Spleen (tissue), 11 donors: ENCODE results near the gene RHBDL1. TPM values are rescaled to one million over a fixed set of nuclear protein-coding genes. Genes with fewer than 3 reads are reported as not detected.

Experiments
- DNase-seq: peaks from one replicate; pipeline ENCODE4 v3.0.0-alpha.2; 2020
- H3K27ac ChIP-seq, 8 donors: fragments of 200-600 bp; sonication (generic) in 7 of 8; 1 replicate in 4 of 8; 2 replicates in 4 of 8; pipeline versions ENCODE4 v1.5.0 to v1.8.0; 2016 to 2021; ENCODE audit warnings: inconsistent platforms in 4 of 8, mild to moderate bottlenecking in 4 of 8, moderate library complexity in 1 of 8
- H3K27me3 ChIP-seq, 7 donors: fragments of 200-600 bp; sonication (generic) in 6 of 7; replicated peaks in 1 of 7; 1 replicate in 4 of 7; 2 replicates in 3 of 7; pipeline versions ENCODE4 v1.5.0 to v1.8.0; 2016 to 2021; ENCODE audit warnings: inconsistent platforms in 3 of 7, mild to moderate bottlenecking in 1 of 7
- H3K36me3 ChIP-seq, 6 donors: fragments of 200-600 bp; sonication (generic) in 5 of 6; 1 replicate in 4 of 6; 2 replicates in 2 of 6; pipeline versions ENCODE4 v1.5.0 to v1.8.0; 2016 to 2021; ENCODE audit warnings: inconsistent platforms in 2 of 6
- H3K4me1 ChIP-seq, 6 donors: fragments of 200-600 bp; sonication (generic) in 5 of 6; 1 replicate in 3 of 6; 2 replicates in 3 of 6; pipeline versions ENCODE4 v1.5.0 to v1.8.0; 2016 to 2021; ENCODE audit warnings: inconsistent platforms in 3 of 6
- H3K4me3 ChIP-seq, 8 donors: fragments of 200-600 bp; sonication (generic) in 7 of 8; 1 replicate in 4 of 8; 2 replicates in 4 of 8; pipeline versions ENCODE4 v1.5.0 to v1.8.0; 2016 to 2021; ENCODE audit warnings: inconsistent platforms in 4 of 8, mild to moderate bottlenecking in 4 of 8, moderate library complexity in 2 of 8
- H3K9me3 ChIP-seq, 8 donors: fragments of 200-600 bp; sonication (generic) in 7 of 8; 1 replicate in 4 of 8; 2 replicates in 4 of 8; pipeline versions ENCODE4 v1.5.0 to v1.8.0; 2016 to 2021; ENCODE audit warnings: inconsistent platforms in 4 of 8
- POLR2A ChIP-seq, 3 donors: fragments of 450-650 bp; IDR thresholded peaks; one replicate each; pipeline ENCODE4 v1.5.1; 2017; ENCODE audit warnings: antibody characterized with exemption in 3 of 3, mild to moderate bottlenecking in 1 of 3
- POLR2AphosphoS5 ChIP-seq, 3 donors: sonication (generic); formaldehyde crosslinking; IDR thresholded peaks; one replicate each; pipeline ENCODE4 v1.5.1; 2017; ENCODE audit warnings: antibody characterized with exemption in 3 of 3
- whole genome bisulfite sequencing, 5 donors: extraction: QIAGEN DNeasy Blood & Tissue Kit in 3 of 5; methylation state at CpG; one replicate each; pipeline versions ENCODE4 v1.1.5 to v1.1.7; 2013 to 2018; 5-methylcytosine and 5-hydroxymethylcytosine counted together
- intact Hi-C: fragments of 100-400 bp; cut with DNase I; formaldehyde crosslinking; loops from one replicate; pipeline ENCODE4 v1.15.0; 2023; ENCODE audit warnings: low total_unique reads
- polyA plus RNA-seq, 3 donors: library from polyadenylated mRNA; stranded (reverse); fragments of 200-250 nt; gene quantifications; one replicate each; pipeline ENCODE4 v1.2.1, GENCODE V29; 2013
- total RNA-seq, 7 donors: library from RNA; depleted of rRNA in 3 of 7; stranded (reverse); fragments of >200 nt in 3 of 7; fragmentation: NEBNext Ultra II Directional in 4 of 7; extraction: Animal tissue kit (Norgen Biotek cat#: 25700) in 4 of 7; gene quantifications; one replicate each; pipeline versions ENCODE4 v1.1.0 to v1.2.1, GENCODE V29; 2016 to 2021
- TF ChIP-seq, protein P1 (sequence below), 11 experiments: fragments of 200-600 bp in 7 of 11; fragments of 450-650 bp in 4 of 11; sonication (generic) in 4 of 11; IDR thresholded peaks in 8 of 11; conservative IDR thresholded peaks in 3 of 11; 1 replicate in 7 of 11; 2 replicates in 4 of 11; pipeline versions ENCODE4 v1.4.0 to v1.8.0; 2016 to 2021; ENCODE audit warnings: antibody characterized with exemption in 11 of 11, inconsistent platforms in 4 of 11, mild to moderate bottlenecking in 1 of 11
- donor health status: healthy with polysubstance abuse.
- donor health status: DM: no; HTN: no; CAD: no; lungs with moderate emphysema.
- donor health status: DM: no; HTN: no; CAD: no.
- donor health status: Bipolar disorder and iron deficiency.
- donor health status: healthy.
- donor health status: DM: no; HTN: no; CAD: no.
- donor health status: DM: yes; HTN: yes; CAD: no.

RHBDL1 gene
- total and polyA plus RNA-seq, 10 donors: 0.37 to 2.0 (median 0.65) TPM

DNA sequence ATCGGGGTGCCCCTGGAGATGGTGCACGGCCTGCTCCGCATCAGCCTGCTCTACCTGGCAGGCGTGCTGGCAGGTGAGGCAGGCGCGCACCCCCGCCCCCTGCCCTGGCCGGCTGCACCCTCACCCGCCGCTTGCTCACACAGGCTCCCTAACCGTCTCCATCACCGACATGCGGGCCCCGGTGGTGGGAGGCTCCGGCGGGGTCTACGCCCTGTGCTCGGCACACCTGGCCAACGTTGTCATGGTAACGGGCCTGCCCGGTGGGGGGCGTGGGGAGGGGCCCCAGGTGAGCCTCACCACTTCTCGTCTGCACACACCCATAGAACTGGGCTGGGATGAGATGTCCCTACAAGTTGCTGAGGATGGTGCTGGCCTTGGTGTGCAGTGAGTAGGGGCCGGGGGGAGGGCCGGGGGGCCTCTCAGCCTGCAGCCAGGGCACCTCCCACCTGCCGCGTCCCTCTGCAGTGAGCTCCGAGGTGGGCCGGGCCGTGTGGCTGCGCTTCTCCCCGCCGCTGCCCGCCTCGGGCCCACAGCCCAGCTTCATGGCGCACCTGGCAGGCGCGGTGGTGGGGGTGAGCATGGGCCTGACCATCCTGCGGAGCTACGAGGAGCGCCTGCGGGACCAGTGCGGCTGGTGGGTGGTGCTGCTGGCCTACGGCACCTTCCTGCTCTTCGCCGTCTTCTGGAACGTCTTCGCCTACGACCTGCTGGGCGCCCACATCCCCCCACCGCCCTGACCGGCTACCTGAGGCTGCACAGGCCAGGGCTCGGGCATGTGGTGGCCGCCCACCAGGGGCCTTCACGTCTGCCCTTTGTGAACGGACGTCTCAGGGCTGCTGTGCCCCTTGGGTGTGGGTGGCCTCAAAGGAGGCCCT, 2.1 kb downstream of the RHBDL1 start:
- Histone ChIP-seq H3K9me3 (no peaks in the 10 kb centered on the region), H3K27me3 (peaks cover 0 to 39% (median 15%) of the 10 kb centered on the region in 7 donors), H3K4me3 (no peak overlapping the region), H3K4me1 (peaks cover 28 to 79% (median 59%) of the 10 kb centered on the region in 6 donors), H3K36me3 (peaks cover 0 to 36% (median 25%) of the 10 kb centered on the region in 6 donors), H3K27ac (no peak overlapping the region)
- DNase-seq: no peak
- TF ChIP-seq POLR2AphosphoS5 (IDR thresholded peaks at IDR 0.05) (no peak), POLR2A (IDR thresholded peaks at IDR 0.05) (no peak)
- TF ChIP-seq, protein P1, sequence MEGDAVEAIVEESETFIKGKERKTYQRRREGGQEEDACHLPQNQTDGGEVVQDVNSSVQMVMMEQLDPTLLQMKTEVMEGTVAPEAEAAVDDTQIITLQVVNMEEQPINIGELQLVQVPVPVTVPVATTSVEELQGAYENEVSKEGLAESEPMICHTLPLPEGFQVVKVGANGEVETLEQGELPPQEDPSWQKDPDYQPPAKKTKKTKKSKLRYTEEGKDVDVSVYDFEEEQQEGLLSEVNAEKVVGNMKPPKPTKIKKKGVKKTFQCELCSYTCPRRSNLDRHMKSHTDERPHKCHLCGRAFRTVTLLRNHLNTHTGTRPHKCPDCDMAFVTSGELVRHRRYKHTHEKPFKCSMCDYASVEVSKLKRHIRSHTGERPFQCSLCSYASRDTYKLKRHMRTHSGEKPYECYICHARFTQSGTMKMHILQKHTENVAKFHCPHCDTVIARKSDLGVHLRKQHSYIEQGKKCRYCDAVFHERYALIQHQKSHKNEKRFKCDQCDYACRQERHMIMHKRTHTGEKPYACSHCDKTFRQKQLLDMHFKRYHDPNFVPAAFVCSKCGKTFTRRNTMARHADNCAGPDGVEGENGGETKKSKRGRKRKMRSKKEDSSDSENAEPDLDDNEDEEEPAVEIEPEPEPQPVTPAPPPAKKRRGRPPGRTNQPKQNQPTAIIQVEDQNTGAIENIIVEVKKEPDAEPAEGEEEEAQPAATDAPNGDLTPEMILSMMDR (IDR thresholded peaks at IDR 0.05 in 8 of 11, conservative IDR thresholded peaks at IDR 0.05 in 3 of 11): no peak
- WGBS, 5 donors: 54 to 74% (median 62%) methylated on average over 37 to 57 of the region's 57 CpGs
- intact Hi-C loops: no loop called here

DNA sequence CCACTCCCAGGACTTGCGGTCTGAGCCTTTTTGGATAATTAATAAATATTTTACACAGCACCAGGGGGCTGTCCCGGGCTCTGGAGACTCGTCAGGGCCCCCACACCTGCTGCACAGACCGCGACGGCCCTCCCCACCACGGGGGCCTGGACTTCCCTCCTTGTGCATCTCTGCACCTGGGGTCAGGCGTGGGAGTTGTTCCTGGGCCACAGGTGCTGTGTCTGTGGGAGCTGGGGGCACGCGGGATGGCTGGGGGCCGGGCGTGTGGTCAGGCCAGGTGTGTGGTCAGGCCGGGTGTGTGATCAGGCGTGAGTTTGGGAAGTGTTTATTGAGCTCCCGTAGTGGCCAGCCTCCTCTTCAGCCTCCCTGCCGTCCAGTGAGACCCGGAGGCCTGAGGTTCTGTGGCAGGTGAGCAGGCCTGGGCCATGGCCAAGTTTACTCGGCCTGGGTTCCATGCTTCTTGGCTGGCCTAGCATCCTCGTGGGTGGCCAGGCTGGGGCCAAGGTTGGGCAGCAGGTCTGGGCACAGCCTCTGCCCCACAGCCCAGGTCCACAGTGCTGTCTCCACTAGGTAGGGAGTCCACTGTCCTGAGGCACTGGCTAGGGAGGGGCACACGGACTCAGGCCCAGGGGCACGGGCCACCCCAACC, 2.9 kb downstream of the RHBDL1 start:
- H3K4me1 ChIP-seq: peaks cover 30 to 85% (median 67%) of the 10 kb centered on the region in 6 donors

DNA sequence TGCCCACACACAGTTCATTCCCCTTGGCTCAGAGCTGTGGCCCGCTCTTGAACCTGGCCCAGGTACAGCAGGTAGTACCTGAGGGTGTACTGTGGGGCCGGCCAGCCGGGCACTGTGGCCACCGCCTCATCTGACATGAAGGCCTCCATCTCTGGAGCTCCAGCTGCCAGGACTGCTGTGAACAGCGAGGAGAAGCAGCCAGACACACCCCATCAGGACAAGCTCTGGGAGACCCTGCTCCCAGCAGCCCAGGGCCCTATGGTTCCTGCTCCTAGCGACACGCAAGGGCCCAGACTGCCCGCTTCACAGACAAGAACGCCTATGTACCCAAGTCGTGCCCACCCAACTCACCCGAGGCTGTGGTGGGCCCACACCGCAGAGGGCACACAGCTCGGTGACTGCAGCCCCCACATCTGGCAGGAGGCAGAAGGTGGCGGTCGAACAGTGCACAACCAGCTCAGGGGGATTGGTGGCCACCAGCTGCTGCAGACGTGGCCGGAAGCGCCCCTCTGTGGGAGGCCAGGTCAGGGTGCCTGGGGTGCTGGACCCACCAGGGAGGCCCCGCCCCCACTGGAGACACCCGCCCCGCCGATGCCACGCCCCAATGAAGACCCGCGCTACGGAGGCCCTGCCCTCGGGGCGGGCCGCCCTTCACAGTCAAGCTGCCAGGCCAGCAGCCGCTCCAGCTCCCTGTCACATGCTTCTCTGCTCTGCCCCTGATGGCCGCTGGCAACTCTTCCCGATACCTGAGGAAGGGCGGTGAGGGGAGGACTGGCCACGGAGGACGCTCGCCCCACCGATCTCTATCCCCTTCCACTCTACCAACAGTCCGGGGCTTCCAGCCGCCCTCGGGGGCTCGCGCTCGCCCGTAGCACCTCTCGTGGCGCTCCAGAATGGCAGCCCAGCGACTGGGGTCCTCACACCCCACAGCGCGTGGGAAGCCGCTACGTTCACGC, 3.7 kb downstream of the RHBDL1 start:
- WGBS, 5 donors: 22 to 80% (median 24%) methylated on average over 4 to 52 of the region's 52 CpGs
- peak; percentile 94 for DNase-seq
- intact Hi-C loops: no loop called here
- H3K27ac ChIP-seq: peak overlapping the region in 7 of 8 donors; percentile 63 to 97 (median 94)
- H3K27me3 ChIP-seq: peaks cover 0 to 39% (median 15%) of the 10 kb centered on the region in 7 donors
- H3K9me3 ChIP-seq: no peaks in the 10 kb centered on the region
- H3K4me1 ChIP-seq: peaks cover 33 to 83% (median 69%) of the 10 kb centered on the region in 6 donors
- peak in 2 of 3 donors; percentile 2 to 47 for TF ChIP-seq POLR2AphosphoS5 (IDR thresholded peaks at IDR 0.05)
- TF ChIP-seq, protein P1 (IDR thresholded peaks at IDR 0.05 in 8 of 11, conservative IDR thresholded peaks at IDR 0.05 in 3 of 11): no peak
- H3K4me3 ChIP-seq: peak overlapping the region; percentile 38 to 93 (median 66)
- peaks cover 0 to 28% (median 17%) of the 10 kb centered on the region in 6 donors for H3K36me3 ChIP-seq

More for the DNA sequence above, 2.9 kb downstream of the RHBDL1 start:
- H3K9me3 ChIP-seq: no peaks in the 10 kb centered on the region
- intact Hi-C loops: no loop called here
- H3K36me3 ChIP-seq: peaks cover 0 to 36% (median 22%) of the 10 kb centered on the region in 6 donors
- H3K27ac ChIP-seq: peak overlapping the region in 1 of 8 donors; percentile 97
- 70 to 83% (median 77%) methylated on average over 9 to 21 of the region's 21 CpGs for WGBS, 5 donors
- H3K4me3 ChIP-seq: no peak overlapping the region
- peaks cover 0 to 39% (median 15%) of the 10 kb centered on the region in 7 donors for H3K27me3 ChIP-seq
- TF ChIP-seq POLR2A (IDR thresholded peaks at IDR 0.05) (no peak), POLR2AphosphoS5 (IDR thresholded peaks at IDR 0.05) (no peak)
- TF ChIP-seq, protein P1 (IDR thresholded peaks at IDR 0.05 in 8 of 11, conservative IDR thresholded peaks at IDR 0.05 in 3 of 11): no peak
- no peak for DNase-seq
